B cell (primary cell): ENCODE measurements around the gene TOGARAM1.

Experiments used
- CTCF ChIP-seq: fragments of 200-600 bp; IDR thresholded peaks from one replicate; pipeline ENCODE4 v1.8.0; 2022; ENCODE audit warnings: antibody characterized with exemption, mild to moderate bottlenecking
- EZH2 ChIP-seq: IDR thresholded peaks from 2 replicates; pipeline ENCODE4 v1.6.1; 2012; ENCODE audit warnings: borderline replicate concordance, low read depth, mild to moderate bottlenecking, moderate library complexity, low read length; ENCODE audit not compliant: insufficient read depth, poor library complexity, severe bottlenecking

GRCh38 chr14:45051180-45051579 lies 89.2 kb downstream of the TOGARAM1 start:
- no peak for TF ChIP-seq CTCF
- no peak for TF ChIP-seq EZH2
